ENCODE results near the gene NFRKB.

GRCh38 chr11:129905402-129905801 is 10.0 kb upstream of the NFRKB start:
- TF ChIP-seq, protein P1, sequence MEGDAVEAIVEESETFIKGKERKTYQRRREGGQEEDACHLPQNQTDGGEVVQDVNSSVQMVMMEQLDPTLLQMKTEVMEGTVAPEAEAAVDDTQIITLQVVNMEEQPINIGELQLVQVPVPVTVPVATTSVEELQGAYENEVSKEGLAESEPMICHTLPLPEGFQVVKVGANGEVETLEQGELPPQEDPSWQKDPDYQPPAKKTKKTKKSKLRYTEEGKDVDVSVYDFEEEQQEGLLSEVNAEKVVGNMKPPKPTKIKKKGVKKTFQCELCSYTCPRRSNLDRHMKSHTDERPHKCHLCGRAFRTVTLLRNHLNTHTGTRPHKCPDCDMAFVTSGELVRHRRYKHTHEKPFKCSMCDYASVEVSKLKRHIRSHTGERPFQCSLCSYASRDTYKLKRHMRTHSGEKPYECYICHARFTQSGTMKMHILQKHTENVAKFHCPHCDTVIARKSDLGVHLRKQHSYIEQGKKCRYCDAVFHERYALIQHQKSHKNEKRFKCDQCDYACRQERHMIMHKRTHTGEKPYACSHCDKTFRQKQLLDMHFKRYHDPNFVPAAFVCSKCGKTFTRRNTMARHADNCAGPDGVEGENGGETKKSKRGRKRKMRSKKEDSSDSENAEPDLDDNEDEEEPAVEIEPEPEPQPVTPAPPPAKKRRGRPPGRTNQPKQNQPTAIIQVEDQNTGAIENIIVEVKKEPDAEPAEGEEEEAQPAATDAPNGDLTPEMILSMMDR (IDR thresholded peaks at IDR 0.05; ENCODE audit: extremely low read depth in 1 of 2, insufficient read depth in 1 of 2, low read depth in 1 of 2, low read length in 2 of 2), result no peak
- TF ChIP-seq POLR2A (IDR thresholded peaks at IDR 0.05; ENCODE audit: low read depth, low read length) (no peak), EZH2 (IDR thresholded peaks at IDR 0.05; ENCODE audit: borderline replicate concordance, low read depth, low read length, severe bottlenecking) (no peak)
